SJCRH30 (cell line): ENCODE measurements around the gene ADGRA3. TPM values are rescaled to one million over a fixed set of nuclear protein-coding genes. Genes with fewer than 3 reads are reported as not detected.

Experiments
- DNase-seq, 2 experiments: peaks; one replicate each; pipeline ENCODE4 v3.0.0-alpha.2; 2015 to 2020
- H3K27ac ChIP-seq: fragments of 250-450 bp; sonication (Bioruptor Pico); 2 replicates; pipeline ENCODE4 v1.5.1; 2020; ENCODE audit warnings: mild to moderate bottlenecking, moderate library complexity
- H3K27me3 ChIP-seq: fragments of 250-450 bp; sonication (Bioruptor Pico); 2 replicates; pipeline ENCODE4 v1.5.1; 2020; ENCODE audit warnings: mild to moderate bottlenecking, moderate library complexity
- H3K36me3 ChIP-seq: fragments of 250-450 bp; sonication (Bioruptor Pico); 2 replicates; pipeline ENCODE4 v1.5.1; 2020; ENCODE audit warnings: mild to moderate bottlenecking, moderate library complexity
- H3K4me1 ChIP-seq: fragments of 250-450 bp; sonication (Bioruptor Pico); 2 replicates; pipeline ENCODE4 v1.5.1; 2020; ENCODE audit warnings: mild to moderate bottlenecking, moderate library complexity
- H3K4me3 ChIP-seq: fragments of 250-450 bp; sonication (Bioruptor Pico); 2 replicates; pipeline ENCODE4 v1.5.1; 2020; ENCODE audit warnings: mild to moderate bottlenecking, moderate library complexity
- H3K9me3 ChIP-seq: fragments of 250-450 bp; sonication (Bioruptor Pico); replicated peaks from 2 replicates; pipeline ENCODE4 v1.5.1; 2020; ENCODE audit warnings: mild to moderate bottlenecking, moderate library complexity
- total RNA-seq: library from RNA; depleted of rRNA; stranded (reverse); fragments of >200 nt; shearing (Covaris generic); gene quantifications from 2 replicates; pipeline ENCODE4 v1.2.3, GENCODE V29; 2014

ADGRA3 gene
- total RNA-seq, 1 experiment from 2014 or later: 104 TPM

DNA sequence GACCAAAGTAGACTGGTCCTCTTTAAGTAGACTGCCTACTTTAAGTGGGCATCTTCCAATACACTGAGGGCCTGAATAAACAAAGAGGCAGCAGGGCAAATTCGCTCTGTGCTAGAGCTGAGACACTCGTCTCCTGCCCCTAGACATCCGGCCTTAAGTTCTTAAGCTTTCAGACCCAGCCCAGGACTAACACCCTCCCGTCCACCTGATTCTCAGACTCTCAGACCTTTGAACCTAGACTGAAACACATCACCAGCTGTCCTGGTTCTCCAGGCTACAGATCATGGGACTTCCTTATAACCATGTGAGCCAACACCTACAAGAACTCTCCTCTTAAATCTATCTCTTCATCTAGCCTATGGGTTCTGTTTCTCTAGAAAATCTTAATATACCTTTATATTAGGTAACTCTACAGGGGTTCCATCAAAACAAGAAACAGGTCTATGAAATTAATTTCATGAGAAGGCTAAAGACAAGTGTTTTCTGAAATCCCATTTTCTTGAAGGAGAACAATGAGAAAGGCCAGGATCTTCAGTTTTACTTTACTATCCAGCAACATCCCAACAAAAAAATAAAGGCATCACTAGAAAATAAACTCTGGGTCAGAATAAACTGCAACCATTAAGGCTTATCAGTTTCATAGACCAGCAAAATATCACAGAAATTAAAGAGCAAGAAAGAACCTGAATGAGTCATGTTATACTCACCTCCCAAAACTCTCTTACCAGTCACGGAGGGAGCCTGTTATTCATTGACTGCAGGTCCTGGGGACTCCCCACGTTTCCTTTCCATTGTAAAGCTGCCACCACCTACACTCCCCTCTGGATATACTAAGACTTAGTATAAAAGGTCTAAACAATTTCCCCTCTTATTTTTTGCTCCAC lies 14.8 kb downstream of the ADGRA3 start:
- no peaks in the 10 kb centered on the region for H3K36me3 ChIP-seq
- H3K27ac ChIP-seq: no peak overlapping the region
- no peak for DNase-seq
- H3K9me3 ChIP-seq: no peaks in the 10 kb centered on the region; the same call in 1 of the 2 replicates
- no peaks in the 10 kb centered on the region for H3K4me1 ChIP-seq
- H3K27me3 ChIP-seq: no peaks in the 10 kb centered on the region
- no peak overlapping the region for H3K4me3 ChIP-seq

DNA sequence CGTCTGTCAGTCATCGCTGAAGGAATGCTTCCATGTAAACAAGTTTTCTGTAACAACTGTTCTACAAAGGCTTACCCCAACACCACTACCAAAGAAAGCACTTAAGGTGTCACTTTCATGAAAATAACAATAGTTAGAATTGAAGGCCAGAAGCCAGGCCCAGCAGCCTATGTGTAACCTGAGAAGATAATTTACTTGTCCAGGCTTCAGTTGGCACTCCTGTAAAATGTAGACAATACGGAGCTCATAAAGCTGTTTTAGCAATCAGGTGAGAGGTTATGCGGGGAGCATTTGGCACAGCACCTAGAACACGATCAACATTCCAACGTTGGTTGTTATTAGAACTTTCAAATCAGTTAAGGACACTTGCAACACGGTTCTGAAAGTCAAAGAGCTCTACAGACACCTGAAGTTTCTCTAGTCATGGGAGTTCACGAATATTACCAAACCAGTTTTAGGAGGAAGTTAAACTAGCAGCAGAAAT lies 15.7 kb downstream of the ADGRA3 start:
- Histone ChIP-seq H3K27ac (no peak overlapping the region), H3K4me1 (no peaks in the 10 kb centered on the region), H3K36me3 (peaks cover 2% of the 10 kb centered on the region; the same call in 1 of the 2 replicates), H3K9me3 (no peaks in the 10 kb centered on the region; the same call in 1 of the 2 replicates), H3K27me3 (no peaks in the 10 kb centered on the region), H3K4me3 (no peak overlapping the region)
- DNase-seq: no peak

DNA sequence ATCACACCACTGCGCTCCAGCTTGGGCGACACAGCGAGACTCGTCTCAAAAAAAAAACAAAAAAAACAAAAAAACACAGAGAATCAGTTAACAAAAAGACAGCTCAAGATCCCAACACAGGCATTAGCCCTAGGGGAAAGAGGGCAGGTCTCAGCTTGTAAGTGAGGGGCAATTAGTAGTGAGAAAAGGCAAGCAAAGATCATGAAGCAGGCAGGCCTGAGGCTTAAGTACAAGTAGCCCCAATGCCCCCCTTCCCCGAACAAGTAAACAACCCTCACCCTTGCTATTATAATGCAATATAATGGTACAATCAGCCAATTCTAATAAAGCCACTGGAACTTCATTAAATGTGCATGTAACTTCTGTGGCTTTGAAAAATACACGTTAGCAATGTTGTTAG lies 17.0 kb downstream of the ADGRA3 start:
- H3K27ac ChIP-seq: no peak overlapping the region
- peaks cover 7% of the 10 kb centered on the region; the same call in 1 of the 2 replicates for H3K36me3 ChIP-seq
- H3K4me1 ChIP-seq: no peaks in the 10 kb centered on the region
- no peak overlapping the region for H3K4me3 ChIP-seq
- no peaks in the 10 kb centered on the region; the same call in 1 of the 2 replicates for H3K9me3 ChIP-seq
- no peaks in the 10 kb centered on the region for H3K27me3 ChIP-seq
- no peak for DNase-seq

DNA sequence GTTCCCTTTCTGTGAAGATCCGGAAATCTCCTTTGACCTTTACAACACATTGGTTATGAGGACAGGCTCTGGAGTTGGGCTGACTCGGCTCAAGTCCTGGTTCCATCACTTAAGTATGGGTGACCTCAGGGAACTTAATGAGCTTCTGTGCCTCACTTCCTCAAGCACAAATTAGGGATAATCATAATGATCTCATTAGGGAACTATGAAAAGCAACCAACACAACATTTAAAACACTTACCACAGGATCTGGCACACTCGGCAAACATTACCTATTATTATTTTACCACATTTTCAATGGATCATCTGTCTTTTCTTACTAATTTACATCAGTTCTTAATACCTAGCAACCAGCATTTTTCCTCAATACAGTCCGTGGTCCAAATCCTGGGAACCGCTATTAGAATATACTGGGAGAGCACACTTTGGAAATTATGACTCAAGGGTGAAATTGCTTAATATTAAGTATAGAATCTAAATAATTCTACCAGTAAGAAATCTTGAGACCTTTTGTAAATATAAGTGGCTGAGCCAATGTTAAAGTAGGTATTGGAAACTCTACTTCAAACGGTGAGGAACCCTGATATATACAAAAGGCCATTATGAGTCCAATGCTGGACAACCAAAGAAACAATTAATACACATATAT lies 19.6 kb downstream of the ADGRA3 start:
- H3K27me3 ChIP-seq: no peaks in the 10 kb centered on the region
- no peaks in the 10 kb centered on the region for H3K4me1 ChIP-seq
- H3K27ac ChIP-seq: no peak overlapping the region
- no peak for DNase-seq
- H3K36me3 ChIP-seq: peaks cover 7% of the 10 kb centered on the region; the same call in 1 of the 2 replicates
- H3K9me3 ChIP-seq: no peaks in the 10 kb centered on the region; the same call in 1 of the 2 replicates
- no peak overlapping the region for H3K4me3 ChIP-seq

DNA sequence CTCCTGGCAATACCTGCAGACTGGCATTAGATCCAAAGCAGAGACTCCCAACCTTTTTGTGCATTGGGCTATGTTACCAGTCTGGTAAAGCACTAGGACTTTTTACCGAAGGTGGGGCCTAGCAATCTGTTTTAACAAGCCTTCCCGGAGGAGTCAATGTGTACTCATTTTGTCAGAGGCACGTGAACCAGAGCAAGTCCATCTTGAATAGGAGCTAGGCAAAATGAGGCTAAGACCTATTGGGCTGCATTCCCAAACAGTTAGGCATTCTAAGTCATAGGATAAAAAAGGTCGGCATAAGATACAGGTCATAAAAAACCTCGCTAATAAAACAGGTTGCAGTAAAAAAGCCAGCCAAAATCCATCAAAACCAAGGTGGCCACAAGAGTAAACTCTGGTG lies 22.3 kb downstream of the ADGRA3 start:
- Histone ChIP-seq H3K27me3 (no peaks in the 10 kb centered on the region), H3K27ac (no peak overlapping the region), H3K4me3 (no peak overlapping the region), H3K36me3 (peaks cover 7% of the 10 kb centered on the region; the same call in 1 of the 2 replicates), H3K4me1 (peaks cover 6% of the 10 kb centered on the region; the same call in 1 of the 2 replicates), H3K9me3 (no peaks in the 10 kb centered on the region; the same call in none of the 2 replicates)
- no peak for DNase-seq

DNA sequence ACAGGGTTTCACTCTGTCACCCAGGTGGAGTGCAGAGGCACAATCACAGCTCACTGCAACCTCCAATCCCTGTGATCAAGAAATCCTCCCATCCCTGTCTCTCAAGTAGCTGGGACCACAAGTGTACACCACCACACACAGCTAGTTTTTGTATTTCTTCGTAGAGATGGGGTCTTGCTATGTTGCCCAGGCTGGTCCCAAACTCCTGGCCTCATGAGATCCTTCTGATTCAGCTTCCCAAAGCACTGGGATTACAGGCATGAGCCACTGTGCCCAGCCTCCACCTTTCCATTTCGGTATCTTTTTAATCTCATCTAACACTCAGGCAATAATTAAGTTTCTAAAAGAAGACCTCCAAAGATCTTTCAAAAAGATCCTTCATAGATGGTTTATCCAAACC lies 22.9 kb downstream of the ADGRA3 start:
- peaks cover 6% of the 10 kb centered on the region; the same call in 1 of the 2 replicates for H3K4me1 ChIP-seq
- no peaks in the 10 kb centered on the region for H3K27me3 ChIP-seq
- H3K9me3 ChIP-seq: no peaks in the 10 kb centered on the region; the same call in none of the 2 replicates
- peaks cover 7% of the 10 kb centered on the region; the same call in 1 of the 2 replicates for H3K36me3 ChIP-seq
- H3K27ac ChIP-seq: no peak overlapping the region
- DNase-seq: no peak
- H3K4me3 ChIP-seq: no peak overlapping the region

DNA sequence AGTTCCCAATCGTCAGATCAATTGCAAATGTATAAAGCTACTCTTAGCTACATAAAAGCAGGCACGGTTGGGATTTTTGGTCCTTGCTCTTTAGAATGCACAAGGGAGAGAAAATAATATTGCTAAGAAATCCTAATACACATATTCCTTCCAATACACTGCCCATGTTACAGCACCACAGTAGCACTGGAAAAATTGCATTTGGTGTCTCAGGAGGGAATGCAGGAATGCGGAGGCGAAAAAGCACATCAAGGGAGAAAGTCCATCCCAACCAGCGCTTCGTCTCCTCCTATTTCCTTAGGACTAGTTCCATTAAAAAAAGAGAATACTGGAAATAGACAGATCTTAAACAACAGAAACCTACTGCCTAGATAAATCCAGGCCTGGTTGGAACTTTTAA lies 23.9 kb downstream of the ADGRA3 start:
- H3K4me1 ChIP-seq: peaks cover 17% of the 10 kb centered on the region
- H3K36me3 ChIP-seq: peaks cover 7% of the 10 kb centered on the region; the same call in 1 of the 2 replicates
- no peaks in the 10 kb centered on the region for H3K27me3 ChIP-seq
- H3K4me3 ChIP-seq: no peak overlapping the region
- H3K9me3 ChIP-seq: no peaks in the 10 kb centered on the region; the same call in none of the 2 replicates
- DNase-seq: no peak
- H3K27ac ChIP-seq: no peak overlapping the region

DNA sequence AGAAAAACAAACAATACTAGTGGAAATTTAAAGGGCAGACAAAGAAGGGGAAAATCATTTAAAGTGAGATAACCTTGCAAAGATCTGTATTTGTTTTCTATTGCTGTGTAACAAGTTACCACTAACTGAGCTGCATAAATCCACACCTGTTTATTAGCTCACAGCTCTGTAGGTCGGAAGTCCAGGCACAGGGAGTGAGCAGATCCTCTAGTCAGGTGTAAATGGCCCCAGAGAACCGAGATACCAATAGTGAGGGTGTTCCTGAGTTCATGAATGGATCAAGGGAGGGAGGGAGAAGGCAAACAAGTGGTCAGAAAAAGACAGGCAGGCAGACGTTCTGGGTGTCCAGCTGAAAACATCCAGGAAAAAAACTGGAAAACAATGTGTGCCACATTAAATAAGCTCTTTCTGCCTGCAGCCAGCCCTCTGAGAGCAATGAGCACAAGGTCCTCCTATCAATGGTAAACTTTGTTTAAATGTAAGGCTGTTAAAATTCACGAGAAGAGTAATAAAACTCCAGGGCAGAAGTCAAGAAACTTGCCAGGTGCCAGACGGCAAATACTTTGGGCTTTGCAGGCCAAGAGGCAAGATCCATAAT lies 25.0 kb downstream of the ADGRA3 start:
- DNase-seq: peak in 1 of 2 experiments; percentile 19
- Histone ChIP-seq H3K36me3 (peaks cover 7% of the 10 kb centered on the region; the same call in 1 of the 2 replicates), H3K9me3 (no peaks in the 10 kb centered on the region; the same call in none of the 2 replicates), H3K4me1 (peaks cover 28% of the 10 kb centered on the region), H3K27me3 (no peaks in the 10 kb centered on the region), H3K4me3 (no peak overlapping the region), H3K27ac (no peak overlapping the region)

DNA sequence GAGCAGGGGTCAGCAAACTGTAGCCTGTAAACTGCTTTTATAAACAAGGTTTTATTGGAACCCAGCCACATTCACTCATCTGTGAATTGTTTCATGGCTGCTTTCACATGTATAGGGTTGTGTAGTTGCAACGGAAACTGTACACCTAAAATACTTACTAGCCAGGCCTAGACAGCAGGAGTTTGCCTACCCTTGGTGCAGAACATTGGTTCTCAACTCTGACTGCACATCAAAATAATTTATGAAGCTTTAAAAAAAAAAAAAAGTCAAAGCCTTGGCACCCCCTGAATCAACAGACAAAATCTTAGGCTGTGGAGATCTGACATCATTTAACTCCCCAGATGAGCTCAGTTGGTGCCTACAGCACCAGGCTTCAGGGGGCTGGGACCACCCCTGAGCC lies 27.8 kb downstream of the ADGRA3 start:
- Histone ChIP-seq H3K36me3 (no peaks in the 10 kb centered on the region), H3K27ac (no peak overlapping the region), H3K4me3 (no peak overlapping the region), H3K9me3 (no peaks in the 10 kb centered on the region; the same call in 1 of the 2 replicates), H3K27me3 (no peaks in the 10 kb centered on the region), H3K4me1 (peaks cover 54% of the 10 kb centered on the region)
- no peak for DNase-seq

DNA sequence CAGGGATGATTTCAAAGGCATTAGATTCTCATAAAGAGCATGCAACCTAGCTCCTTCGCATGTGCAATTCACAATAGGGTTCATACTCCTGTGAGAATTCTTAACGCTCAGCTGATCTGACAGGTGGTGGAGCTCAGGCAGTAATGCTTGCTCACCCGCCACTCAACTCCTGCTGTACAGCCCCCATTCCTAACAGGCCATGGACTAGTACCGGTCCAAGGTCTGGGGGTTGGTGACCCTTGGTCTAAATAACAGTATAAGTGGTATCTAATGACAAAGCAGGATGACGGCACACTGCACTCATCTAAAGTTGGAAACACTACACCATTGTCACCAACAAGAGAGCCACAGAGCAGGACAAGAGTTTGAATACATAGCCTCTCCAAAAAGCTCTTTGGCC lies 28.5 kb downstream of the ADGRA3 start:
- Histone ChIP-seq H3K4me3 (no peak overlapping the region), H3K4me1 (peaks cover 61% of the 10 kb centered on the region), H3K27me3 (no peaks in the 10 kb centered on the region), H3K9me3 (no peaks in the 10 kb centered on the region; the same call in 1 of the 2 replicates), H3K36me3 (no peaks in the 10 kb centered on the region), H3K27ac (peak overlapping the region; percentile 77)
- DNase-seq: peak; percentile 35 to 62

DNA sequence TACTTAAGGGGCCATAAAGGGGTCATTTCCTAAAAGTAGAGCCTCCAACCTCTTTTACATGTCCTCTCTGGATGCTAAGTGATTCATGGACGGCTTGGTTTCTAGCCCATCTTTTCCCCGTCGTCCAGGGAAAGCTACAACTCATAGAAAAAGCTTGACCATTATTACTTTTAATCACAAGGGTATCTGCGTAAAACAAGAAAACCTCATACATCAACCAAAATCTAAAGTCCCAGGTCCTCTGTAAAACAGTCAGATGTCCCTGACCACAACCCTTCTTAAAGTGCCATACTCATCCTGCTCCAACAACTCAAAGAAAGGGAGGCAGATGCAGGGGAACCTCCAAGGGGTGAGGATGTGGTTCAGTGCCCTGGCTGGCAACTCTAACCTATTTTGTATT lies 29.6 kb downstream of the ADGRA3 start:
- H3K4me3 ChIP-seq: peak overlapping the region; percentile 13
- no peaks in the 10 kb centered on the region; the same call in 1 of the 2 replicates for H3K9me3 ChIP-seq
- DNase-seq: peak in 1 of 2 experiments; percentile 42
- H3K27me3 ChIP-seq: no peaks in the 10 kb centered on the region
- peaks cover 67% of the 10 kb centered on the region for H3K4me1 ChIP-seq
- peak overlapping the region; percentile 77 for H3K27ac ChIP-seq
- H3K36me3 ChIP-seq: no peaks in the 10 kb centered on the region

DNA sequence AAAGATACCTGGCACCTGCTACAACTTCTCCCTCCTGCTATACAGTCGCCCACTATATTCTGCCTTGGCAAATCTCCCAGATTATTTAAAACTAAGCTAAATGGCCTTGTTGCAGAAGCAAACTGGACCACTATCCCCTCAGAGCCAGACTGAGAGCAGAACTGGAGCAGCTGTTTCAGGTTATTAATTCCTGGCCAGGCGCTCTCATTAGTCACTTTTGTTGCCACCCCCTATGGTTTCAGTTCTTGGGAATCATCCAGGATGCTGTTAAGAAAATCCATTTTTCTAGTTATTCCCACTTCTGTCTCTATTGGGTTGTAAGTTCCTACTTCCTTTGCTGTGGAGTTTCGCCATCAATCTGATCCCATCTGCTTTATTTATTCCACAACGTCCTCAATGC lies 30.1 kb downstream of the ADGRA3 start:
- peak overlapping the region; percentile 77 for H3K27ac ChIP-seq

DNA sequence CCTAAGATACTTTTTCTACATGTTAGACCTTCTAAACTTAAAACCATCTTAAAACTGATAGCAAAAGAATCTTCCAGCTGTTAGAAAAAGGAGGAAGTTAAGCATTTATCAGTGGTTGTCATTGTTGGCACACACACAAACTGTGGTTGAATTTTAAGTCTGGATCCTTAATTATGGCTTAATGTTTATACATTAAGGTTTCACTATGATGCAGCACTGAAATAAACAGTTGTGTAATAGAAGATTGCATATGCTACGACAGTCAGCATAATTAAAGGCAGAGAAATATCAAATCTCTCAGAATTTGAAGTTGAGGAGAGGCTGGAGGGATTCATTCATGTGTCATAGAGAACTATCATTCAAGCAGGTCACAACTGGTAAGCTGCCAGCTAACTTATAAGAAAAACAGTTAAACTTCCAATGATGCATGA lies 32.3 kb downstream of the ADGRA3 start:
- DNase-seq: peak in 1 of 2 experiments; percentile 49
- Histone ChIP-seq H3K9me3 (no peaks in the 10 kb centered on the region; the same call in 1 of the 2 replicates), H3K27ac (peak overlapping the region; percentile 77), H3K27me3 (no peaks in the 10 kb centered on the region), H3K4me3 (no peak overlapping the region), H3K36me3 (no peaks in the 10 kb centered on the region), H3K4me1 (peaks cover 64% of the 10 kb centered on the region)

More for the DNA sequence above, 30.1 kb downstream of the ADGRA3 start:
- Histone ChIP-seq H3K9me3 (no peaks in the 10 kb centered on the region; the same call in 1 of the 2 replicates), H3K4me1 (peaks cover 64% of the 10 kb centered on the region), H3K4me3 (peak overlapping the region; percentile 13), H3K36me3 (no peaks in the 10 kb centered on the region), H3K27me3 (no peaks in the 10 kb centered on the region)
- DNase-seq: peak; percentile 79 to 90
